ENCODE measurements around the gene ALAS2.
"Not testable (repeated sequence)": the region's sequence is repeated elsewhere in the genome, so short reads cannot be mapped to it uniquely, and the experiment has no call there.

ALAS2 gene

GRCh38 chrX:54994668-54995351, 36.0 kb downstream of the ALAS2 start:
- H3K36me3 Mint-ChIP-seq (ENCODE audit: insufficient read depth) = peaks cover 2% of the 10 kb centered on the region
- H3K4me1 Mint-ChIP-seq = peaks cover 4% of the 10 kb centered on the region
- H3K4me3 Mint-ChIP-seq = no peak overlapping the region
- no peak for DNase-seq (ENCODE audit: low spot score in 2 of 2)
- no peak for ATAC-seq (replicated peaks; ENCODE audit: extremely low read depth, poor library complexity, severe bottlenecking)
- H3K27me3 Mint-ChIP-seq = no peaks in the 10 kb centered on the region
- H3K9me3 Mint-ChIP-seq = no peaks in the 10 kb centered on the region
- H3K27ac Mint-ChIP-seq (ENCODE audit: low read depth) = no peak overlapping the region

GRCh38 chrX:54994099-54994498, 36.7 kb downstream of the ALAS2 start, which contains the start of gene PFKFB1:
PFKFB1 (minus strand) TSS chrX:54994188; CDS start chrX:54994007, 181 bp downstream.
- Mint-ChIP-seq H3K27me3 (no peaks in the 10 kb centered on the region), H3K27ac (ENCODE audit: low read depth) (no peak within 1 kb of the TSS), H3K9me3 (no peaks in the 10 kb centered on the region), H3K4me3 (no peak within 1 kb of the TSS), H3K4me1 (no peaks in the 10 kb centered on the region), H3K36me3 (ENCODE audit: insufficient read depth) (no peaks in the 10 kb centered on the region)
- DNase-seq (ENCODE audit: low spot score in 2 of 2) = no peak
- no peak for ATAC-seq (replicated peaks; ENCODE audit: extremely low read depth, poor library complexity, severe bottlenecking)

- no peak for ATAC-seq (replicated peaks; ENCODE audit: extremely low read depth, poor library complexity, severe bottlenecking)
- H3K4me1 Mint-ChIP-seq = no peaks in the 10 kb centered on the region
These were observed 37.7 kb downstream of the ALAS2 start for GRCh38 chrX:54992911-54993622.

GRCh38 chrX:54991706-54992105, 39.1 kb downstream of the ALAS2 start:
- H3K4me3 Mint-ChIP-seq = no peak overlapping the region
- H3K27me3 Mint-ChIP-seq = no peaks in the 10 kb centered on the region
- H3K27ac Mint-ChIP-seq (ENCODE audit: low read depth) = no peak overlapping the region
- ATAC-seq (replicated peaks; ENCODE audit: extremely low read depth, poor library complexity, severe bottlenecking) (no peak), DNase-seq (ENCODE audit: low spot score in 2 of 2) (no peak)
- H3K36me3 Mint-ChIP-seq (ENCODE audit: insufficient read depth) = no peaks in the 10 kb centered on the region
- H3K4me1 Mint-ChIP-seq = no peaks in the 10 kb centered on the region
- no peaks in the 10 kb centered on the region for H3K9me3 Mint-ChIP-seq

More at GRCh38 chrX:54992911-54993622, 37.7 kb downstream of the ALAS2 start:
- Mint-ChIP-seq H3K27me3 (no peaks in the 10 kb centered on the region), H3K27ac (ENCODE audit: low read depth) (no peak overlapping the region), H3K4me3 (no peak overlapping the region), H3K36me3 (ENCODE audit: insufficient read depth) (no peaks in the 10 kb centered on the region), H3K9me3 (no peaks in the 10 kb centered on the region)
- DNase-seq (ENCODE audit: low spot score in 2 of 2) = no peak

GRCh38 chrX:54983306-54983705, 47.5 kb downstream of the ALAS2 start:
- not testable (repeated sequence) for H3K4me1 Mint-ChIP-seq; DNase-seq (ENCODE audit: low spot score in 2 of 2); H3K36me3 Mint-ChIP-seq (ENCODE audit: insufficient read depth); H3K27me3 Mint-ChIP-seq; H3K27ac Mint-ChIP-seq (ENCODE audit: low read depth); H3K9me3 Mint-ChIP-seq; H3K4me3 Mint-ChIP-seq; ATAC-seq (replicated peaks; ENCODE audit: extremely low read depth, poor library complexity, severe bottlenecking)

GRCh38 chrX:54980334-54980733, 50.4 kb downstream of the ALAS2 start:
- no peak for DNase-seq (ENCODE audit: low spot score in 2 of 2)
- no peak overlapping the region for H3K4me3 Mint-ChIP-seq
- H3K9me3 Mint-ChIP-seq = no peaks in the 10 kb centered on the region
- H3K36me3 Mint-ChIP-seq (ENCODE audit: insufficient read depth) = no peaks in the 10 kb centered on the region
- H3K27me3 Mint-ChIP-seq = peaks cover 5% of the 10 kb centered on the region
- no peaks in the 10 kb centered on the region for H3K4me1 Mint-ChIP-seq
- no peak overlapping the region for H3K27ac Mint-ChIP-seq (ENCODE audit: low read depth)
- ATAC-seq (replicated peaks; ENCODE audit: extremely low read depth, poor library complexity, severe bottlenecking) = no peak

GRCh38 chrX:54979432-54979831, 51.3 kb downstream of the ALAS2 start:
- Mint-ChIP-seq H3K36me3 (ENCODE audit: insufficient read depth) (no peaks in the 10 kb centered on the region), H3K4me3 (no peak overlapping the region), H3K4me1 (no peaks in the 10 kb centered on the region), H3K9me3 (no peaks in the 10 kb centered on the region), H3K27ac (ENCODE audit: low read depth) (no peak overlapping the region), H3K27me3 (peaks cover 14% of the 10 kb centered on the region)
- ATAC-seq (replicated peaks; ENCODE audit: extremely low read depth, poor library complexity, severe bottlenecking) (no peak), DNase-seq (ENCODE audit: low spot score in 2 of 2) (no peak)

GRCh38 chrX:54978448-54978847, 52.3 kb downstream of the ALAS2 start:
- Mint-ChIP-seq H3K27me3 (peaks cover 23% of the 10 kb centered on the region), H3K4me1 (no peaks in the 10 kb centered on the region), H3K36me3 (ENCODE audit: insufficient read depth) (no peaks in the 10 kb centered on the region), H3K9me3 (no peaks in the 10 kb centered on the region), H3K4me3 (no peak overlapping the region), H3K27ac (ENCODE audit: low read depth) (no peak overlapping the region)
- no peak for ATAC-seq (replicated peaks; ENCODE audit: extremely low read depth, poor library complexity, severe bottlenecking)
- no peak for DNase-seq (ENCODE audit: low spot score in 2 of 2)

GRCh38 chrX:54977387-54977786, 53.4 kb downstream of the ALAS2 start:
- ATAC-seq (replicated peaks; ENCODE audit: extremely low read depth, poor library complexity, severe bottlenecking) (no peak), DNase-seq (ENCODE audit: low spot score in 2 of 2) (no peak)
- no peak overlapping the region for H3K4me3 Mint-ChIP-seq
- H3K27ac Mint-ChIP-seq (ENCODE audit: low read depth) = no peak overlapping the region
- peaks cover 32% of the 10 kb centered on the region for H3K27me3 Mint-ChIP-seq
- no peaks in the 10 kb centered on the region for H3K9me3 Mint-ChIP-seq
- no peaks in the 10 kb centered on the region for H3K4me1 Mint-ChIP-seq
- no peaks in the 10 kb centered on the region for H3K36me3 Mint-ChIP-seq (ENCODE audit: insufficient read depth)

- DNase-seq (ENCODE audit: low spot score in 2 of 2) (no peak), ATAC-seq (replicated peaks; ENCODE audit: extremely low read depth, poor library complexity, severe bottlenecking) (no peak)
- Mint-ChIP-seq H3K4me3 (no peak overlapping the region), H3K4me1 (peaks cover 8% of the 10 kb centered on the region), H3K27me3 (no peaks in the 10 kb centered on the region), H3K27ac (ENCODE audit: low read depth) (peak overlapping the region; percentile 17), H3K9me3 (no peaks in the 10 kb centered on the region), H3K36me3 (ENCODE audit: insufficient read depth) (peaks cover 5% of the 10 kb centered on the region)
These were observed 65.8 kb downstream of the ALAS2 start for GRCh38 chrX:54964766-54965497.

- DNase-seq (ENCODE audit: low spot score in 2 of 2) (no peak), ATAC-seq (replicated peaks; ENCODE audit: extremely low read depth, poor library complexity, severe bottlenecking) (no peak)
- H3K9me3 Mint-ChIP-seq = no peaks in the 10 kb centered on the region
- H3K27ac Mint-ChIP-seq (ENCODE audit: low read depth) = no peak overlapping the region
- H3K36me3 Mint-ChIP-seq (ENCODE audit: insufficient read depth) = peaks cover 5% of the 10 kb centered on the region
- no peaks in the 10 kb centered on the region for H3K27me3 Mint-ChIP-seq
- H3K4me1 Mint-ChIP-seq = peaks cover 8% of the 10 kb centered on the region
- H3K4me3 Mint-ChIP-seq = no peak overlapping the region
These were observed 69.0 kb downstream of the ALAS2 start for GRCh38 chrX:54961750-54962149.
